Activated T-cell treated with anti-CD3 and anti-CD28 coated beads, Interleukin-2, amount 50 U/mL, for 48 hours (primary cell): ENCODE measurements around the gene GAS7.

Experiments used
- DNase-seq, 2 experiments: peaks; one replicate each; pipeline ENCODE4 v3.0.0-alpha.2; 2020

Gene GAS7

DNA sequence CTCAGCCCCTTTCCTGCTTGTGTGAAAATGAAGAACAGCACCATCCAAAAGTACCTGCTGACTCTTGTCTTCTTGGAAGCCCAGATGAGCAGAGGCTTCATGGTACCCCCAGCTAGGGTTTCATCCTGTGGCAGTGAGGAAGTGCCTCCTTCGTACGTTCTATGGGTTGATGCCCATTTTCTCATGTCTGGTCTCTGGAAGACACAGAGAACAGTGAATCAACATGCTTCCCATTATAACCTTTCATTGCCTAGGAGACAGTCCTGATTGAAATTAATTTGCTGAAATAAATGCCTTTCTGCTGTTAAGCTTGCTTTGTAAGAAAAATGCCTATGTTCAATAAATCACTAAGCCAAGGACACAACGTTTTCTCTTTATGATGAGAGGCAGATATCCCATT is 329.9 kb downstream of the GAS7 start:
- no peak for DNase-seq

DNA sequence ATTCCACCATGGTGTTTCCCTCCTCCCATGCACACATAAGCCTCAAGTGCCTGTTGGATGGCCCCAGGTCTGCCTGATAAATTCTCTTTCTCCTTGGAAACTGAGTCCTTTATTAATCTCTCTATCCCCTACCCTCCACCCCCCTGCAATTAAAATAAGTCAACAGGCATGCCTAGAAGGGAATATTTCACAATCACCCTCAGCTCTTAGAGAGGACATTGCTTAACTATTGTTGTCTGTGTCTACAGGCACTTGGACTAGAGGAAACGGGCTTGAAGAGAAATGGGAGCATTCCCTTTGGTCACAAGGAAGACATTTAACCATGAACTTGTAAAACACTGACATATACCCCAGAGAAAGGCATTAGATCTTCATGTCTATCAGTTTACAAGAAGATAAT is 332.8 kb downstream of the GAS7 start:
- DNase-seq, result no peak

DNA sequence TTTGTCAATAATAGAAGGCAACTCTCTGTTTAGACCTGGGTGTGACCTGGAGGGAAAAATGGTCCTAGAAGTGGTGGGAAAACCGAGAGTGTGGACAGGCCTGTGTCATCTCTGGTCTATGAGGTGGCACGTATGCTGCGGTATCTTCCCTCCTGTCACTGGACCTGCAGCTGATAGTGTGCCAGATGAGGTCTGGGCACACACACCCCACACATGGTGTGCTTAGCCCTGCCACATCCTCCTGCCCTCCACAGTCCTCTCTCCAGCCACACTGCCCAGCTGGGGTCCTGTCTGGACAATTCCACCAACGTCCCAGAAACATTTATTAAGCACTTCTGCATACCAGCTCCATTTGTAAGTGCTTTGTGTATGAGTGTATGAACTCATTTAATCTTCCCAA is 335.5 kb downstream of the GAS7 start:
- DNase-seq, result no peak

DNA sequence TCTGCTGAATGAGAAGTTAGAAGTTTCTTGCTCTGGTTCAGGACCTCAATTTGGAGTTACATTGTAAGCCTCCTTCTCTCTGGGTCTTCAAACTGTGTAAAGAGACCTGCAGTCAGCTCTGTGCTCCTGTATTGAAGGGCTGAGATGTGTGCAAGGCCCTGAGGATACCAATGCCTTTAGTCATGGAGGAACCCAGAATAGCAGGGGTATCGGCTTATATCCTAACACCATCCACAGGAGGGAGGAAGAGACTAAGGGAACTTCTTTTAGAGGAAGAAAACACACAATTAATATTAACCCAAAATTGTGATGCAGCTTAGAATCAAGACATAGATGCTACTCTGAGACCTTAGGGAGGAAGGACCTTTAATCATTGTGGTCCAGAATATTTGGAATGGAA is 336.2 kb downstream of the GAS7 start:
- DNase-seq, result no peak

DNA sequence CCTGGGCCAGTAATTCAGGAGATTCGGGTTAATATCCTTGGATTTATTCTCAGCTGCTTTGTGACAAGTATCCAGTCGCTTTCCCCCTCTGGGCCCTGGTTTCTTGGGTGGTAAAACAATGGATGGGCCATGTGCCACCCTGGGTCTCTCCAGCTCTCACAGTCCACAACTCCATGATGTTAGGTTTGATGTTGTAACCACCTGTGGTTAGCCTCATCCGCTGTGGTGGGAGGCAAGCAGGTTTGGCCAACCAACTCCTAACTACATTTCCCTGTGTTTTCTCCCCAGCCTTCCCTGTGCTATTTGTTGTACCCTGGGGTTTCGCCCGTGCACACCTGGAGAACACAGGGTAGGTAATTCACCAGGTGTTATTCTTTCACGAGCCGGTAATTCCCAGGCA is 337.6 kb downstream of the GAS7 start:
- no peak for DNase-seq
